NOMO-1 treated with DMSO at 0.1 percent for 48 hours (cell line): ENCODE results near the gene LNX1.
"Not testable (repeated sequence)": the region's sequence is repeated elsewhere in the genome, so short reads cannot be mapped to it uniquely, and the experiment has no call there.

Experiments
- DNase-seq: peaks from one replicate; lab custom pipeline; 2025; ENCODE audit not compliant: unreplicated experiment; lab: John Stamatoyannopoulos, UW

LNX1 gene

GRCh38 chr4:53476232-53477037, 114.9 kb downstream of the LNX1 start:
- DNase-seq = no peak

- DNase-seq = not testable (repeated sequence)
Observed at GRCh38 chr4:53466576-53466975, 124.7 kb downstream of the LNX1 start.

- no peak for DNase-seq
Observed at GRCh38 chr4:53465891-53466290, 125.4 kb downstream of the LNX1 start.

- DNase-seq = no peak
Observed at GRCh38 chr4:53465281-53465680, 126.0 kb downstream of the LNX1 start.

GRCh38 chr4:53463340-53463739, 127.9 kb downstream of the LNX1 start:
- DNase-seq = no peak

- DNase-seq = no peak
Observed at GRCh38 chr4:53461244-53461643, 130.0 kb downstream of the LNX1 start.

GRCh38 chr4:53459548-53459947, 131.7 kb downstream of the LNX1 start:
- DNase-seq = no peak

GRCh38 chr4:53456178-53456577, 135.1 kb downstream of the LNX1 start:
- no peak for DNase-seq

- DNase-seq = no peak
Observed at GRCh38 chr4:53455766-53456165, 135.5 kb downstream of the LNX1 start.

GRCh38 chr4:53453385-53453784, 137.9 kb downstream of the LNX1 start:
- no peak for DNase-seq

- DNase-seq = no peak
Observed at GRCh38 chr4:53450773-53451172, 140.5 kb downstream of the LNX1 start.

GRCh38 chr4:53444954-53445353, 146.3 kb downstream of the LNX1 start:
- DNase-seq = no peak

GRCh38 chr4:53441564-53441963, 149.7 kb downstream of the LNX1 start:
- DNase-seq = no peak

- no peak for DNase-seq
Observed at GRCh38 chr4:53436251-53436650, 155.0 kb downstream of the LNX1 start.

GRCh38 chr4:53432528-53433424, 158.5 kb downstream of the LNX1 start:
- DNase-seq = no peak

- DNase-seq = no peak
Observed at GRCh38 chr4:53431052-53431451, 160.2 kb downstream of the LNX1 start.

- DNase-seq = no peak
Observed at GRCh38 chr4:53427366-53427765, 163.9 kb downstream of the LNX1 start.

- DNase-seq = no peak
Observed at GRCh38 chr4:53424280-53424679, 167.0 kb downstream of the LNX1 start.

GRCh38 chr4:53422367-53422766, 168.9 kb downstream of the LNX1 start:
- DNase-seq = no peak

GRCh38 chr4:53421791-53422190, 169.5 kb downstream of the LNX1 start:
- no peak for DNase-seq

GRCh38 chr4:53419208-53419607, 172.1 kb downstream of the LNX1 start:
- DNase-seq = no peak

- not testable (repeated sequence) for DNase-seq
Observed at GRCh38 chr4:53409479-53409878, 181.8 kb downstream of the LNX1 start.
